ENCODE results near the gene MOCS2.
"Not testable (repeated sequence)": the region's sequence is repeated elsewhere in the genome, so short reads cannot be mapped to it uniquely, and the experiment has no call there.

Gene MOCS2, protein sequence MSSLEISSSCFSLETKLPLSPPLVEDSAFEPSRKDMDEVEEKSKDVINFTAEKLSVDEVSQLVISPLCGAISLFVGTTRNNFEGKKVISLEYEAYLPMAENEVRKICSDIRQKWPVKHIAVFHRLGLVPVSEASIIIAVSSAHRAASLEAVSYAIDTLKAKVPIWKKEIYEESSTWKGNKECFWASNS

GRCh38 chr5:53109443-53110127 is at the start of gene MOCS2:
MOCS2 (minus strand) TSS chr5:53109757; CDS start chr5:53107174, 2,583 bp downstream.
- peak within 1 kb of the TSS; percentile 34 for H3K27ac ChIP-seq
- DNase-seq (ENCODE audit: low read depth, low spot score): peak; percentile 51

DNA sequence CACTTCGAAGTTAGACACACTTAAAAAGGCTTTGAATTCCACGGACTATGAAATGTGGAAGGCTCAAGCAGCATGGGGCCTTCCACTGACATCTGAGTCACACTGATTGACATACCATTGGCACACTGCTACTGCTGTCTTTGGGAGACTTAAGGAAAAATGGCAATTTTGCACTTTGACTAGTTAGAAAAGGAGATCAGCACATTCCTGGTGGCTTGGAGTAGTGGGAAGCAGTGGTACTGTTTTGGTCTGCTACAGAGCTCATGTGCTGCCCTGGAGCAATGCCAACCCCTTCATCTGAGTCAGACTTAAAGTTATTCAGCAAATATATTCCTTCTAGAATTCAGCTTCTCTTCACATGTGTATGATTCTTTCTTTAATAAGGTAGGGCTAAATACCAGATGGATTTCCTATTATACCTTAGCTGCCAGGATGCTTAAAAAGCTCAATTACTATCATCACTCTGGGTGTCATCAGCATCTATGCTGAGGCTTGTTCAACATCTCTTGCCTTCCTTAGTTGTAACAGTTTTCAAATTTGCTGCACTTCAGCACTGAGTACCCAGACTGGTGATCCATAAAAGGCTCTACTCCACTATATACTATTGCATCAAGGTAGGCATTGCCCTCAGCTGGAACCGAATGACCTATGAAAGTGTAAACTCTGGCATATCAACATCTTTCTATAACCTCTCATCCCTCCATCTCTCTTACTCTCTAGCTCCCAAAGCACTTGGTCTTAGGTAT is 42.3 kb upstream of the MOCS2 start:
- no peak overlapping the region for H3K27ac ChIP-seq
- DNase-seq (ENCODE audit: low read depth, low spot score): peak; percentile 6

DNA sequence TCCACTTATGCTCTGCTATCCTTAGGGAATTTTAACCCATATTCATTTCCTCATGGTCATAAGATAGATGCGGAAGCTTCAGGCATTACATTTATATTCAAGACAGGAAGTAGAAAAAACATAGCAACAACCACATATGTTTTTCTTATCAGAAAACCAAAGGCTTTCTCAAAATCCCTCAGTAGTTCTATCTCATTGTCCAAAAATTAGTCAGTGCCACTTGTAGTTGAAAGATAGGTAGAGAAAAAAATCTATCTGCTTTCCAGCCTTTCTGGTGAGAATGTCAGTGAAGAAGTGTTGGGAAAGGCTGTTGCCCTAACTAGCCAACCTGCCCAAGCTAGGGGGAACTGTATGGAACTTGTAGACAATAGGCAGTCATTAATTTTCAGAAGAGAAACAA is 23.5 kb upstream of the MOCS2 start:
- H3K27ac ChIP-seq: no peak overlapping the region
- DNase-seq (ENCODE audit: low read depth, low spot score): no peak

- DNase-seq (ENCODE audit: low read depth, low spot score): no peak
Observed at GRCh38 chr5:53130266-53130665, 20.7 kb upstream of the MOCS2 start.

DNA sequence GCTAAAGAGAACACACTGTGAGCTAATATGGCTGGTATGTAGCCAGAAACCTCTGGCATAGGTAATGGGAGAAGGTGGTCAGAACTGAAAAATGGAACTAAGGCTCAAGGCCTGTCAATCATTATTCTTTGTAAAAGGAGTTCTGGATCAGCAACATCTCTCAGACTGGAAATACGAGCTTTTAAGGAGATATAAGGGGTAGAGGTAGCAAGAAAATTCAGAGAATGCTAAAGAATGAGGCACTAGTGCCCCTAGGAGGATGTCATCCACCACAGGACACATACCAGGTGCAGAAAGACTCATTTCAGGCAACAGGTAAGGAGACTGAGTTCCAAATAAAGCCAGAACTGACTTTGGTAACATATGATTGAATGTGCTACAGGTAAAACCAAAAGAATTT is 18.9 kb upstream of the MOCS2 start:
- no peak overlapping the region for H3K27ac ChIP-seq
- DNase-seq (ENCODE audit: low read depth, low spot score): no peak

More at GRCh38 chr5:53130266-53130665, 20.7 kb upstream of the MOCS2 start:
- no peak overlapping the region for H3K27ac ChIP-seq

GRCh38 chr5:53127107-53127506 is 17.6 kb upstream of the MOCS2 start:
- no peak for DNase-seq (ENCODE audit: low read depth, low spot score)
- no peak overlapping the region for H3K27ac ChIP-seq

GRCh38 chr5:53126521-53126920 is 17.0 kb upstream of the MOCS2 start:
- H3K27ac ChIP-seq: no peak overlapping the region
- peak; percentile 12 for DNase-seq (ENCODE audit: low read depth, low spot score)

DNA sequence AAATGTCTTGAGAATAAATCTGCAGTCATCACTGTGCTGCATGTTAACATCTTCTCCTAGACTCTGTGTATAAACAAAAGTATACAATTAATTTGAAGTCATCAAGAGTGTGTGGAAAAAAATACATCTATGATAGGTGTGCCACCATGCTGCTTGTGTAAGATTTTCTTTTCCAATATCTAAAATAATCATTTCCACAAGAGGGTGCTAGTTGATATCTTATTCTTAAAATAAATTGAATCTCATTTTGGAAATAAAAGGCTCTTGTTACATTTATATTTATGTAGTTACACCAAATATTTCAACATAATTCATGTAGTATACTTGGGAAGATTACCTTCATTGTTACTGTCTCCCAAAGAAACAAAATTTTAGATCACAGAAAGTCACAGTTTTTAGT is 14.1 kb upstream of the MOCS2 start:
- H3K27ac ChIP-seq: no peak overlapping the region
- no peak for DNase-seq (ENCODE audit: low read depth, low spot score)

- H3K27ac ChIP-seq: no peak overlapping the region
- no peak for DNase-seq (ENCODE audit: low read depth, low spot score)
Observed at GRCh38 chr5:53120165-53120564, 10.6 kb upstream of the MOCS2 start.

DNA sequence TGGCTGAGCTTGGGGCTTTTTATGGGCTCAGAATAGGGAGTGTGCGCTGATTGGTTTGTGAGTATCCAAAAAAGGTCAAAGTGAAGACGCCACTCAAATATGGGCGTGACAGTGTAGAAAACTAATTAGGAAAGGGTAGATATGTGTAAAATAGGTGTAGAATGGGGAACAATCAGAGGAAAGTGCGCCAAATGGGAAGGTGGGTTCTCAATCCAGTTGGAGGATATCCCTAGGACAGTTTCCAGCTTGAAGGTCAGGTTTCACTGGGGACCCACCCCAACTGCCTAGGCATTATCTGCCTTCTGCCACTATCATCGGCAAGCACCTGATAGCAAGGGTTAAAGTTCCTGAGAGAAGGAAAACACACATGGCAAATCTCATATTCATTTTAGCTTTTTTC is 9.3 kb upstream of the MOCS2 start:
- no peak overlapping the region for H3K27ac ChIP-seq
- no peak for DNase-seq (ENCODE audit: low read depth, low spot score)

DNA sequence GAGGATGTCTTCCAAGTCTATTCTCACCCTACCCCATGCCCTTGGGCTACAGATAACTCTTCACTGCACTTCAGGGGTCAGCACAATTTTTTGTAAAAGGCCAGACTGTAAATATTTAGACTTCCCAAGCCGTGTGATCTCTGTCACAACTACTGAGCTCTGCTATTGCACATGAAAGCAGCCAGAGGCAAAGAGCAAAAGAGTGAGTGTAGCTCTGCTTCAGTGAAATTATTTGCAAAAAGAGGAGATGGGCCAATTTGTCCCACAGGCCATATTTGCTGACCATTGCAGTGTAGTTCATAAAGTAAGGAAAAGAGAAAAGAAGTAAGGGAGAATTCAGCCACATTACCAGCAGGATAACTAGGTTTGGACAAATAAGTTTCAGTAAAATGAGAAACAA is 7.0 kb upstream of the MOCS2 start:
- no peak overlapping the region for H3K27ac ChIP-seq
- DNase-seq (ENCODE audit: low read depth, low spot score): no peak

- DNase-seq (ENCODE audit: low read depth, low spot score): no peak
Observed at GRCh38 chr5:53114988-53115387, 5.4 kb upstream of the MOCS2 start.

GRCh38 chr5:53113947-53114346 is 4.4 kb upstream of the MOCS2 start:
- DNase-seq (ENCODE audit: low read depth, low spot score): no peak
- no peak overlapping the region for H3K27ac ChIP-seq

More at GRCh38 chr5:53114988-53115387, 5.4 kb upstream of the MOCS2 start:
- H3K27ac ChIP-seq: no peak overlapping the region

- no peak for DNase-seq (ENCODE audit: low read depth, low spot score)
- H3K27ac ChIP-seq: no peak overlapping the region
Observed at GRCh38 chr5:53112909-53113308, 3.4 kb upstream of the MOCS2 start.

DNA sequence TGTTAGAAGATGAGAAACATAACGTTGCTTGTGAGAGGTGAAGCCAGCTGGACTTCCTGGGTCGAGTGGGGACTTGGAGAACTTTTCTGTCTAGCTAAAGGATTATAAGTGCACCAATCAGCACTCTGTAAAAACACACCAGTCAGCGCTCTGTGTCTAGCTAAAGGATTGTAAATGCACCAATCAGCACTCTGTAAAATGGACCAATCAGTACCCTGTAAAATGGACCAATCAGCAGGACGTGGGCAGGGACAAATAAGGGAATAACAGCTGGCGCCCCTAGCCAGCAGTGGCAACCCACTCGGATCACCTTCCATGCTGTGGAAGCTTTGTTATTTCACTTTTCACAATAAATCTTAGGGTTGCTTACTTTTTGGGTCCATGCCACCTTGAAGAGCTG is 2.8 kb upstream of the MOCS2 start:
- not testable (repeated sequence) for DNase-seq (ENCODE audit: low read depth, low spot score)

DNA sequence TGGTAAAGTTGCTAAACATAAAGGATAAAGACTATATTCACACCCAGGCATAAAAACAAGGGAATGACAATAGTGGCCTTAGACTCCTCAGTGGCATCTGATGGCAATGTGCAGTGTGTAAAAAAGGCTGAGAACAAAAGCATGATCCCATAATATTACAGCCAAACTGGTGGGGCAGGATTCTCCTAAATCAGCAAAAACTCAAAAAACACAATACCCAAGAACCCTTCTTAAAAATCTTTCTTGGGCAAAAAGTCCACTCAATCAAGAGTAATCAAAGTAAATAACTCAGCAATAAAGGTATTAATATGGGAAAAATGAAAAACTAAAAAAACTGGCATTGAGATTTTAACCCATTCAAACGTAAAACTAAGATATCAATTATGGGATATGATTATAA is 1.6 kb upstream of the MOCS2 start:
- H3K27ac ChIP-seq: no peak overlapping the region
- no peak for DNase-seq (ENCODE audit: low read depth, low spot score)

More for the DNA sequence above, 2.8 kb upstream of the MOCS2 start:
- not testable (repeated sequence) for H3K27ac ChIP-seq

DNA sequence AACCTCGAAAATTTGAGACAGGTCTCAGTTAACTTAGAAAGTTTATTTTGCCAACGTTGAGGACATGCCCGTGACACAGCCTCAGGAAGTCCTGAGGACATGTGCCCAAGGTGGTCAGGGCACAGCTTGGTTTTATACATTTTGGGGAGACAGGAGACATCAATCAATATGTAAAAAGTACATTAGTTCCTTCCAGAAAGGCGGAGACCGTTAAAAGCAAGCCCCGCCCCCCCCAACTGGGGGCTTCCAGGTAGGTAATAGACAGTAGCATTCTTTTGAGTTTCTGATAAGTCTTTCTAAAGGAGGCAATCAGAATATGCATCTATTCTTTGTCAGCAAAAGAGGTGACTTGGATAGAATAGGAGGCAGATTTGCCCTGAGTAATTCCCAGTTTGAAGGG is 599 bp upstream of the MOCS2 start:
- H3K27ac ChIP-seq: peak overlapping the region; percentile 34
- no peak for DNase-seq (ENCODE audit: low read depth, low spot score)

DNA sequence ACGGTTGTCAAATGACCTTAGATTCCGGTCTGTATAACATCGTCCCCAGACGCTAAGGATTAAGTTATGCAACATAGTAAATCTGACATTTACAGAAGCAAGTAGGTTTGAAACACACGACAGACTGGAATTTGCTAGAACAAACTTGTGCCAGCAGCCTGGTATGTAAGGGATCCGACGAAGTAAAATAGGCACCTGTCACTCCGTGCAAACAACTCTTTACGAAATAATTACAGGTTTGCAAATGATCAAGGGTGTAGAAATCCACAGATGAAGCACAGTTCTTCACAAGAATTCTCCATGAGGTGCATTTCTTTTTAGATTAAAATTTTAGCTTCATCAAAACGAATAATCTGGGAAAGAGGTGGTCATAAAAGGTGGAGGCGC is 508 bp downstream of the MOCS2 start:
- H3K27ac ChIP-seq: peak overlapping the region; percentile 34
- DNase-seq (ENCODE audit: low read depth, low spot score): no peak

DNA sequence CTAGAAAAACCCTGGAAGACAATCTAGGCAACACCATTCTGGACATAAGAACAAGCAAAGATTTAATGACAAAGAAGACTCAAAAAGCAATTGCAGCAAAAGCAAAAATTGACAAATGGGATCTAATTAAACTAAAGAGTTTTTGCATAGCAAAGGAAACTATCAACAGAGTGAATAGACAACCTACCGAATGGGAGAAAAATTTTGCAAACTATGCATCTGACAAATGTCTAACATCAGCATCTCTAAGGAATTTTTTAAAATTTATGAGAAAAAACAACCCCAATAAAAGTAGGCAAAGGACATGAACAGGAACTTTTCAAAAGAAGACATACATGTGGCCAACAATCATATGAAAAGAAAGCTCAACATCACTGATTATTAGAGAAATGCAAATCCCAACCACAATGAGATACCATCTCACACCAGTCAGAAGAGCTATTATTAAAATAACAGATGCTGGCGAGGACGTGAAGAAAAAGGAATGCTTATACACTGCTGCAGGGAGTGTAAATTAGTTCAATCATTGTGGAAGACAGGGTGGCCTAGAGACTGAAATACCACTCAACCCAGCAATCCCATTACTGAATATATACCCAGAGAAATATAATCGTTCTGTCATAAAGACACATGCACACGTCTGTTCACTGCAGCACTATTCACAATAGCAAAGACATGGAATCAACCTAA is 3.8 kb downstream of the MOCS2 start:
- H3K27ac ChIP-seq: no peak overlapping the region
- no peak for DNase-seq (ENCODE audit: low read depth, low spot score)

- no peak overlapping the region for H3K27ac ChIP-seq
- no peak for DNase-seq (ENCODE audit: low read depth, low spot score)
Observed at GRCh38 chr5:53100606-53101005, 9.0 kb downstream of the MOCS2 start.

- no peak overlapping the region for H3K27ac ChIP-seq
- no peak for DNase-seq (ENCODE audit: low read depth, low spot score)
Observed at GRCh38 chr5:53099546-53099945, 10.0 kb downstream of the MOCS2 start.

Measured in epithelial cell of prostate (primary cell).